Progenitor cell of endocrine pancreas (in vitro differentiated cells): ENCODE data around the gene XRCC2. TPM values are rescaled to one million over a fixed set of nuclear protein-coding genes. Genes with fewer than 3 reads are reported as not detected.

Experiments used
- DNase-seq: peaks from one replicate; pipeline ENCODE4 v3.0.0; 2021; ENCODE audit warnings: low spot score; ENCODE audit not compliant: unreplicated experiment
- H3K27ac Mint-ChIP-seq: 2 replicates; pipeline ENCODE4 v1.8.0; 2021; ENCODE audit warnings: mild to moderate bottlenecking, moderate library complexity, mixed read lengths
- H3K27me3 Mint-ChIP-seq: 2 replicates; pipeline ENCODE4 v1.8.0; 2021; ENCODE audit warnings: mixed read lengths
- H3K36me3 Mint-ChIP-seq: 2 replicates; pipeline ENCODE4 v1.8.0; 2022; ENCODE audit warnings: mixed read lengths; ENCODE audit not compliant: insufficient read depth
- H3K4me1 Mint-ChIP-seq: 2 replicates; pipeline ENCODE4 v1.8.0; 2021; ENCODE audit warnings: low read depth, mixed read lengths
- H3K4me3 Mint-ChIP-seq: 2 replicates; pipeline ENCODE4 v1.8.0; 2021; ENCODE audit warnings: low read depth, mild to moderate bottlenecking, moderate library complexity, mixed read lengths
- H3K9me3 Mint-ChIP-seq: 2 replicates; pipeline ENCODE4 v1.8.0; 2021; ENCODE audit warnings: low read depth, mixed read lengths
- total RNA-seq: library from RNA; stranded (reverse); gene quantifications from 2 replicates; pipeline ENCODE4 v1.2.1, GENCODE V29; 2021
- TF ChIP-seq, protein P1 (sequence below): fragments of 200-600 bp; sonication (generic); IDR thresholded peaks from one replicate; pipeline ENCODE4 v1.5.0; 2021; ENCODE audit warnings: antibody characterized with exemption, mild to moderate bottlenecking; ENCODE audit not compliant: unreplicated experiment

The XRCC2 gene
- total RNA-seq, 1 donor from 2014 or later, result 12.2 TPM

DNA sequence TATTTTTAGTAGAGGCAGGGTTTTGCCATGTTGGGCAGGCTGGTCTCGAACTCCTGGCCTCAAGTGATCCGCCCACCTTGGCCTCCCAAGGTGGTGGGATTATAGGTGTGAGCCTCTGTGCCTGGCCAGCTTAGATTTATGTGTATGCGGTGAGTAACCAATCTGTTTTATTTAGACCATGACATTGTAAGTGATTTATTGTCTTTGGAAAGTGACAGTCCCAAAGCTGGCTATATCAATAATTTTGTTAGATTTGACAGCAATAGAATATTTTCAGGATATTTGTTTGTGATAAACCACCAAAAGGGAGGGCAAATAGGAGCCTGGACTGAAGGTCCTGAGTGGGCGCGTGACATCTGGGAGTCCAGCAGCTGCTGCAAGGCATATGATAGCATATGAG is 75.7 kb downstream of the XRCC2 start:
- H3K36me3 Mint-ChIP-seq, result no peaks in the 10 kb centered on the region
- DNase-seq, result no peak
- no peaks in the 10 kb centered on the region for H3K27me3 Mint-ChIP-seq
- TF ChIP-seq, protein P1, sequence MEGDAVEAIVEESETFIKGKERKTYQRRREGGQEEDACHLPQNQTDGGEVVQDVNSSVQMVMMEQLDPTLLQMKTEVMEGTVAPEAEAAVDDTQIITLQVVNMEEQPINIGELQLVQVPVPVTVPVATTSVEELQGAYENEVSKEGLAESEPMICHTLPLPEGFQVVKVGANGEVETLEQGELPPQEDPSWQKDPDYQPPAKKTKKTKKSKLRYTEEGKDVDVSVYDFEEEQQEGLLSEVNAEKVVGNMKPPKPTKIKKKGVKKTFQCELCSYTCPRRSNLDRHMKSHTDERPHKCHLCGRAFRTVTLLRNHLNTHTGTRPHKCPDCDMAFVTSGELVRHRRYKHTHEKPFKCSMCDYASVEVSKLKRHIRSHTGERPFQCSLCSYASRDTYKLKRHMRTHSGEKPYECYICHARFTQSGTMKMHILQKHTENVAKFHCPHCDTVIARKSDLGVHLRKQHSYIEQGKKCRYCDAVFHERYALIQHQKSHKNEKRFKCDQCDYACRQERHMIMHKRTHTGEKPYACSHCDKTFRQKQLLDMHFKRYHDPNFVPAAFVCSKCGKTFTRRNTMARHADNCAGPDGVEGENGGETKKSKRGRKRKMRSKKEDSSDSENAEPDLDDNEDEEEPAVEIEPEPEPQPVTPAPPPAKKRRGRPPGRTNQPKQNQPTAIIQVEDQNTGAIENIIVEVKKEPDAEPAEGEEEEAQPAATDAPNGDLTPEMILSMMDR, result no peak
- H3K4me1 Mint-ChIP-seq, result no peaks in the 10 kb centered on the region
- H3K27ac Mint-ChIP-seq, result no peak overlapping the region
- H3K4me3 Mint-ChIP-seq, result no peak overlapping the region
- no peaks in the 10 kb centered on the region for H3K9me3 Mint-ChIP-seq

DNA sequence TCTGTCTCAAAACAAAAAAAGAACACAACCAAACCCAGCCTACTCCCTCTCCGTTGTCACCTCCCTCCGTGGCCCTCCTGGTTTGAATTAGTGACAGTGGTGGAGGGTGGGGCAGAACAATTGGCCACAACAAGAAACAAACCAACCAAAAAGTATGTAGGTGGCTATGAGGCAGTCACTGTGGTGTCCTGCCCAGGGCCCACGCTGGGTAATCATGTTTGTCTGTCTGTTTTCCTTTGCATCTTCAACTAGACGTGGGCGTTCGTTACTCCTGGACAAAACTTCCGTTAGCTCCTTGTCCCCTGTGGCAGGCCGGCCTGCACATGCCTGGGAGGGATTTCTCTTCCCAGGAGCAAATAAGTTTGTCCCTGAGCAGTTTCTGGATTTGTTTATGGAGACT is 78.4 kb downstream of the XRCC2 start:
- H3K36me3 Mint-ChIP-seq, result no peaks in the 10 kb centered on the region
- H3K9me3 Mint-ChIP-seq, result no peaks in the 10 kb centered on the region
- no peak for DNase-seq
- H3K4me3 Mint-ChIP-seq, result no peak overlapping the region
- H3K27ac Mint-ChIP-seq, result no peak overlapping the region
- H3K4me1 Mint-ChIP-seq, result no peaks in the 10 kb centered on the region
- H3K27me3 Mint-ChIP-seq, result no peaks in the 10 kb centered on the region
- TF ChIP-seq, protein P1, result no peak

DNA sequence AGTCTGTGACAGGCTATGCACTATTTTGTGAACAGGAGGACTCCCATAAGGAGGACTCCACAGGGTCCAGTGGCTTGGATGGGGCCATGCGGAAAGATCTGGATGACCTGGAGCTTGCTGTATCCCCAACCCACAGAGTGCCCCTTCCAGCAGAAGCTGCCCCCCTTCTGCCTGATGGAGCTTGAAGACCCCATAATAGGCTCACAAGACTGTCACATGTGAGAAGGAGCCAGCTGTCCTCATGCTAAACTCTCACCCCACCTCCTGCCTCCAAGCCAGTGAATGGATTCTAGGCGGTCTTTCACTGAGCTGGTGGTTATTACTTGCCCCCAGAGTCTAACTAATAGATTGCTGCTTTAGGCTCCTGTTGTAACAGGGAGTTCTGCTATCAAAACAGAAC is 79.1 kb downstream of the XRCC2 start:
- H3K36me3 Mint-ChIP-seq, result no peaks in the 10 kb centered on the region
- no peaks in the 10 kb centered on the region for H3K27me3 Mint-ChIP-seq
- TF ChIP-seq, protein P1, result no peak
- no peak overlapping the region for H3K27ac Mint-ChIP-seq
- H3K4me3 Mint-ChIP-seq, result no peak overlapping the region
- no peaks in the 10 kb centered on the region for H3K9me3 Mint-ChIP-seq
- peaks cover under 1% of the 10 kb centered on the region for H3K4me1 Mint-ChIP-seq
- no peak for DNase-seq

Other genes with a start within 250 kb of the XRCC2 start
- 72.6 and 75.9 TPM in 2 replicates for gene KMT2C, start 240.1 kb downstream of the XRCC2 start, total RNA-seq
- gene ACTR3B, start 83.6 kb upstream of the XRCC2 start, total RNA-seq, result 15.9 and 16.6 TPM in 2 replicates